Activated gamma-delta T cell treated with anti-CD3 and anti-CD28 coated beads, Interleukin-2, amount 50 U/mL, for 16 hours (primary cell): Measurements from ENCODE around the gene NEDD4L.

Experiments
- DNase-seq: peaks from one replicate; pipeline ENCODE4 v3.0.0-alpha.2; 2020; ENCODE audit warnings: low read depth

NEDD4L gene

DNA sequence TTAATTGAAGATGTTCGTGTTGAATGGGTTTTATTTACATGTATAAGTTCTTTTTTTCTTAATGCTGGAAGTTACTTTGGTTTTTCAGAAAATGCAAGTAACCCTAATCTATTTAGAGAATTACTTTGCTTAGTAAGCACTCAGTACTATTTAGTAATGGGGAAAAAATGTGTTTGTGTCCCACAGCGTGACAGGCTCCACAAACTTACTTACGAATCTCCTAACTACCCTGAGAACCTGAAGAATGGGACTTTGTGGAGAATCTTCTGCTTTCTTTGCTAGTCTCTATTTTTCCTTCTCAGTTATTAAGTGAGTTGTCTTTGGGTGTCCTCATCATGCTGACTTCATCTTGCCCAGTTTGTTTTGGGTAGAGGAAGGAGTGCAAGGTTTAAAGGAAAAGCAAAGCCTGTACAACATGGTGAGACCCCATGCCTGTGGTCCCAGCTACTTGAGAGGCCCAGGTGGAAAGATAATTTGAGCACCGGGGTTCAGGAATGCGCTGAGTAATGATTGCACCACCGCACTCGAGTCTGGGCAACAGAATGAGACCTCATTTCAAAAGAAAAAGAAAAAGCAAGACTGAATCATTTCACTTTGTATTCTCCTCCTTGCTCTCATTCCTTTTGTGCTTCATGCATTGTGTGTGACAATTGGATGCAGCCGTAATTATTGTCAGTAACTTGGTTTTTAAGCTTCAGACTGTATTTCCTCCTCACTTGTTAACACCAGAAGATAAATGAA is 10.2 kb downstream of the NEDD4L start:
- DNase-seq: no peak

DNA sequence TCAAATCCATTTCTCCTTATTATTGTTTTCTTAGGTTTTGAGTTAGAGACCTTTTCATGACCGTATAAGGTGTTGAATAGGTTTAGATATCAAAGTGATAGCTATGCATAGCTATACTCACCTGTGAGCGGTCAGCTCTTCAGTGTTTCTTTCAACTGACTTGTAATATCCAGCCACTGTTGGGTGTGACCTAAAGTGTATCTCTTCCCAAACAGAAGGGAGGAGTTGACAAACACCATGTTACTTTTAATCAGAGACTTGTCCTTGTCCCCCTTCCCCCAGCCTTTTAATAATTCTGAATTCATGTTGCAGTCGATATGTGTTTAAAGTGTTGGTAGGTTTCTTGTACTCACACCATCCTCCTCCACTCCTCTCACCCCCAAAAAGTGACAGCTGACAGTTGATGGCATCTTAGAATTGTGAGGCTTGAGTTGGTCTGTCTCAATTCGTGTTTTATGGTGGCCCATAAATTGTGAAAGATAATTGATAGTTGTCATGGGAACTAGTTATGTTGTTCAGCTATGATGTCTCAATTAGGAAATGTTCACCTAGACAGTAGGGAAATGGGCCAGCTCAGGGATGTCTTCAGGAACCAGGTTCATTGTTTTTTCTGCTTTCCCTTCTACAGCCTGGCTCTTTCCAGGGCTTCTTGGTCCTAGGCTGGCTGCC is 12.0 kb downstream of the NEDD4L start:
- DNase-seq: no peak

DNA sequence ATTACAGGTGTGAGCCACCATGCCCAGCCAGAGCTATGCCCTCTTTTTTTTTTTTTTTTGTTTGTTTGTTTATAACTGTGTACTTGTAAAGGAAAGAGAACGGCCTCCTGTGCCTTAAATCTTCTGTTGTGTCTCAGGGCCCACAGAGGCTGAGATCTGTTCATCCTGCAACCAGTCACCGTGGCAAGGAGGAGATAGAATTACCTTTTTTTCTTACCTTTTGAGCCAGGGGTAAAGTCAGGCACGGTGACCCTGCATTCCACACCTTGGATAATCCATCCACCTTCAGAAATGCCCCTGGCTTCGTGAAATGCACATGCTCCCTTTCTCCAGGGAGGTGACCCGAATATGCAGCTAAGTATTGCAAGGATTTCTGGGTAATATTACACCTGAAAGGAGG is 12.8 kb downstream of the NEDD4L start:
- DNase-seq: no peak

DNA sequence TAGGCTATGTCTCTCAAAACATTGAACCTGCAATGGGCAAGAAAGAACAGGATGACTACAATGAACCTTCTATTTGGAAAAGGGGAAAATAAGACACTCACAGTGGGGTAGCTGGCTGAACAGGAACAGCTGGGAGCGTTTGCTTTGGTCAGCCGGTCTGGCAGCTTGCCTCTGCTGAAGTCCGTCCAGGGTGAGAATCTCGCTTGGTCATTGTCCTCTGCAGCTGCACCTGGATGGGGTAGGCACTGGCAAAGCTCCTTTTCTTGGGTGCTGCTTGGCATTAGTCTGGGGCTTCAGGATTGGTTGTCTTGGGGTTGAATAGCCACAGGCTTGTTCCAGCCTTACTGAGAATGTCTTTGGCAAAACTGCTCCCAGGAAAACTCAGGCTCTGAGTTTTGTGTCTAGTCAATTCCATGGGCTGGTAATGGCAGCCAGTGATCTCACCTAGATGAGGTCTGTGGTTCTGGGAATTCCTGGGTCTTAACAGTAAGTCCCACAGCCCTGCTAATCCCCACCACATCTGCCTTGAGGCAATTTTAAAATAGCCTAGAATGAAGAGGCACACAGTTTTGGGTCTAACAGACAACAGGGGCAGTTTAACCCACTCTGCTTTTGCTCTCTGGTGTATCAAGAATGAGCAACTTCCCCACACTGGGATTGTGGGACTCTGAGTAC is 13.4 kb downstream of the NEDD4L start:
- DNase-seq: no peak

DNA sequence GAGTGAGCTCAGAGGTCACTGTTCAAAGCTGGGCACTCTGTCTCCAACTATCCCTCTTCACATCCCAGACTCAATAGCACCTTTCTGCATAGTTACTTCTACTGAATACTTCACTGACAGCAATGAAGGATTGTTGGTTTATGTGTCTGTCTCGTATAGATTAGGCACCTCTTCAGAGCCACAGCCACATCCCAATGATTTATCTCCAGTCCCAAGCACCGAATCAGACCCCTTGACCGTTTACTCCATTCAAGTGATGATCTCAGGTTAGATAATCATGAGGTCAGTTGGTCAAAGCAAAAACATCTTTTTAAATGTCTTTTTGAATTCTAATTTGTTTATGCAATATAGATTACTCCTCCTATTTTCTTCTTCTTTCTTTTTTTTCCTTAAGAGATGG is 14.7 kb downstream of the NEDD4L start:
- no peak for DNase-seq

DNA sequence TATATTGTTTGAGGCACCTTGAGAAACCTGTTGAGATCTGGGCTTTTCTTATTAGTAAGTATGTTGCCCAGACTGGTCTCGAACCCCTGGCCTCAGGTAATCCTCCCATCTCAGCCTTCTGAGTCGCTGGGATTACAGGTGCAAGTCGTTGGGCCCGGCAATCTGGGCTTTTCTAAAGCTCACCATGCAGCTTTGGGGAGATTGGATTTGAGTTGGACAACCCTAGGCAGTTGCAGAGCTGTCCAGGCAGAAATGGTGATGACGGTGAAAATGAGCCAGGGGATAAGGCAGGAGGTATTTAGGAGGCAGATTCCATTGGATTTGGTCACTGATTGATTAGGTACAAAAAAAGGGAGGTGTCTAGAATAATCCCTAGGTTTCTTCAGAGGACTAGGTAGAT is 16.2 kb downstream of the NEDD4L start:
- no peak for DNase-seq

DNA sequence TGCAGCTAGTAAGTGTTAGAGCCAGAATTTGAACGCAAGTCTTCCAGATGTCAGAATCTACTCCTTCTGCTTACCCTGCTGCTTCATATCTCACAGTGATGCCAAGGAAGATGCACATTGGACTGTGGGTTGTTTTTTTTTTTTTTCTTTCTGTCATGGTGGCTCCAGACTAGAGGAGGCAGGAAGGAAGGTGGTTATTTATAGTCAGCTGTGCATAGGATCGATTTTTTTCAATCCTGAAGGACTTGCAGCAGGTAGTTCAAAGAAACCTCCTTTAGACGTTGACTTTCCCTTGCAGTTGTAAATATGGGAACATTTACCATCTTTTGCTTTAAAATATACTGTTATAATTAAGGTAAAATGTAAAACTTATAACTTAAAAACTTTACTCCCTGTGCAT is 17.3 kb downstream of the NEDD4L start:
- DNase-seq: no peak

DNA sequence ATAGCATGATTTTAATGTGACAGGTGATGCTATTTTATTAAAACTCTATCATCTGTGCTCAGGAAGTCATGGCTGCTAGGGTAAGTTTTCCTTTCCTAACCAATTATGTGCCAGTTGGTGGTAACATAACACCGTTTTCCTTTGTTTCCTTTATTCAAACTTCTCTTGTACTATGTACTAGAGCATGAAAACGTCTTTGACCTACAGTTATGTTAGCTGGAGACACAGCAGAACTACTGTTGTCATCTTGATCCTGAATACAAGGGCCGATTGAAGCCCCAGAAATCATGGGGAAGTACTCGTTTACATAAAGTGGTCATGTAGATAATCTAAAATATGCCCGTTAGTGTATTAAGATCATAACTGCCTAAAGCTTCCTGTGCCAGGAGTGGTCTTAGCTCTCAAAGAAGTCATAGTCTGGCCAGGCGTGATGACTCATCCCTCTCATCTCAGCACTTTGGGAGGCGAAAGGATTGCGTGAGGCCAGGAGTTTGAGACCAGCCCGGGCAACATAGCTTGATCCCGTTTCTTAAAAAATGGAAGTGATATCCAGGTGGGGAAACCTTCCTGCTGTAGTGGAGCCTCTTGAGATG is 20.5 kb downstream of the NEDD4L start:
- no peak for DNase-seq

DNA sequence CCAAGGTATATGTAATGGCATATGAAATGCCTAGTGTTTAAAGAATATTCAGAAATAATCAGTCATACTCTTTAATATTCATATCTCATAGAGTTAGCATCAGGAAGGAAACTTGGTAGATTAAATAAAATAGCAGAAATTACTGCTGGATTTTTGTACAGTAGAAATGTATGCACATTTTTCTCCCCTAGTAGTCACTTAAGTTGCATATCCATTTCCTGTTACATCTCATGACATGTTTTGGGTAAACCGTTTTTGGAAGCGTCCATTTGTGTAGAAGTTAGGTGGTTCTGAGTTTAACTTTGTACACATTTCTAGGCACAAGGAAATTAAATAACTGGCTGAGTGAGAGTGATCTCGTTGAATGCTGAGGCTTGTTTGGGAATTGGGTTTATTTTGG is 21.9 kb downstream of the NEDD4L start:
- no peak for DNase-seq

DNA sequence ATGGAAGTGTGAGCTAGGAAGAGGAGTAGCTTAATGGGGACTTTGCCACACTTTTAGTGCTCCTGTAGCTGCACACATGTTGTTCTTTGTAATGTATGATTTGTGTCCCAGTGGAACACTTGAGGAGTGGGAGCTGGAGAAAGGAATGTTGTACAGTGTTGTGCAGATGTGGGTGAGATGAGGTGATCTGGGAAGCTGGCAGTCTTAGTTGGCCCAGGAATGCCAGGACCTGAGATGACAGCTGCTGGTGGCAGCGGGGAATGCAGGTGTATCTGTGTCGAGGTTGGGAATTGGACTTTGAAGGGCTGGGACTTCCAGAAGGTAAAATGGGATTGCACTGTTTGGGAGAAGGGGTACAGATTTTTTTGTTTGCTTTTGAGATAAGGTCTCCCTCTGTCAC is 23.6 kb downstream of the NEDD4L start:
- no peak for DNase-seq

DNA sequence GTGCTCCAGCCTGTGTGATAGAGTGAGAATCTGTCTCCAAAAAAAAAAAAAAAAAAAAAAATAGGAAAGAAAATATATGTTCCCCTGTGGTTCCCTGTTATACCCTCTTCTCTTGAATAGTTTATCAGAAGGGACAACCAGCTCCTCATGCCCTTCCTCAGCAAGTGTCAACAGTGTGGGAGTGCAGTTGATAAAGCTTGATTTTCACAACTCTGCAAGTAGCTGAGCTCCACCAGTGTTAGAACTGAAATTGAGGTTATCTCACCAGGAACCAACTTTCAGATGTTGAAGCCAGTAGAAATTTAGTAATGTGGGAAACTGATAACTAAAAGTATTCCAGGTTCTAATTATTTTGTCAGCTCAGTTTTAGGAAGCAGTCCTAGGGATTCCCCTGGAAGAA is 25.1 kb downstream of the NEDD4L start:
- no peak for DNase-seq

DNA sequence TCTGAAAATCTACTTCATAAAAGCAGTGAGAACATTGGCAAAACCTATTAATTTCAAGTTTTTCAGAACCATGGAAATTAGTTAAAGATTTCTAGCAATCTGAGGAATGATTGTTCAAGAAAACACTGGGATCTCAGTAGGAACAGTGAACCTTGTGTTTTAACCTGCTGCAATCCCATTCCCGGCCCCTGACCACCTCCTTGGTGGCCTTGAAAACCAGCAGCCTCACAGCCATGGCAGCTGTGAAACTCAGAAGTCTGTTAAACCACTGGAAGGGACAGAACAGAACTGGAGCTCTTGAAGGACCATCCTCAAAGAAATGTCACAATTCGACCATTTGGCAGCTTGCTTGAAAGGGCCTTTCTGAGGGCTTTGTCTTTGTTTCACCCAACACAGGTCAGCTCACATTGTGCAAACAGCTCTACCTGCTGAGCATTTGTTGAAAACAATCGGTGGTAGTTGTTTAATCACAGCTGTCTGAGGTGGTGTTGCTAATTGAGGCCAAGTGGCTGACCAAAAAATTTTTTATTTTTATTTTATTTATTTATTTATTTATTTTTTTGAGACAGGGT is 25.8 kb downstream of the NEDD4L start:
- no peak for DNase-seq

DNA sequence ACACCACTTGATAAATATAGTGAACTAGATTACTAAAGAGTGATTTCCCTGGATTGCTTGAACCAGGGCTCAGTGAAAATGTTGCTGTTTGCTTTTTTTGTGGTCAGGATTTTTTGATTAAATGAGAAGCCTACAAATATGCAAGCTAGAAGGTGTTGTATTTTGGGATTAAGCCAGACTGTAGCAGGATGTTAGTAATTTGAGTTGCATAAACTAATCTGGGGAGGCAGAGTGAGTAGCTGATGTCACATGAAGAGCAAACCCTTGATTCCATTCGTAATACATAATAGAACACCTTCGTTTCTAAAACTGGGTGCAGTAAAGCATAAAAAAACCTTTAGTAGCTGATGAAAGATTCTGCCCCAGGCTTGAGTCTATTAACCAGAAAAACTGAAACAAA is 32.0 kb downstream of the NEDD4L start:
- no peak for DNase-seq

DNA sequence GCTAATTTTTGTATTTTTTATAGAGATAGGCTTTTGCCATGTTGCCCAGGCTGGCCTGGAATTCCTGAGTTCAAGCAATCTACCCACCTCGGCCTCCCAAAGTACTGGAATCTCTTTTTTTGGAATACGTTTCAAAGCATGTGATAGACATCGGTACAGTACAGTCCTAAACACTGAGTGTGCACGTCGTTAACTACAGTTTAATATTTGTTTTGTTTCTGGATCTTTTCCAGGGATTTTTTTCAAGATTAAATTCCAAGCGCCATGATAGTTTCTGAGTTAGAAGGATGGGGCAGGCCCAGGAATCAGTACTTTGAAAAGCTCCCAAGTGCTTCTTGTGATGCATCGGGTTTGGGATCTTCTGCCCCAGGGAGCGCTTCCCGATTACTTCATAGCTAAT is 33.3 kb downstream of the NEDD4L start:
- DNase-seq: no peak

DNA sequence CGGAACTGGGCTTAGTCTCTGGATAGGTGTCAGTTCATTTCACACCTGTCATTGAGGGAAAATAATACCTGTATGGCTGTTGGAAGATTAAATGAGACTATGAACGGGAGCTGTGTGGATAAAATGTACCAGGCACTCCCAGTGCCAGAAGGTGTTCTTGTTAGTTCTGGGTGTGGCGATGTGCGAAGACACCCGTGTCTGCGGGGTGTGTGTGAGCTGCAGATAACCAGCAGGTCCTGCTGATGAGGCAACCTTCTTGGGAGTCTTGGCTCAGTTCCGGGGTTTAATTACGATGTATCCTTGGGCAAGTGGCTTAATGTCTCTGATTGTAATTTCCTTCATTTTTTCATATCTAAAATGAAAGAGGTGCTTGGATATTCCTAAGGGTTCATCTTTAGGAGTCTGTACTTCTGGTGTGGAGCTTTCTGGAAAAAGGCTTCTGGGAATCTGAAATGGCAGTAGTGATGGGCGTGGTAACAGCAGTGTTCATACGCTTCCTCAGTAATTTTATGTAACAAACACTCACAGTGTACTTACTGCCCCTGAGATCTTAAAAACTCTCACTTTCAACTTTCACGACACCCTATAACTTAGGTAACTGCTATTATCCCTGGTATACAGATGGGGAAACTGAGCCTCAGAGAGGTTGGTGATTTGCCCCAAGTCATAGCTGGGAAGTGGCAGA is 35.0 kb downstream of the NEDD4L start:
- no peak for DNase-seq

DNA sequence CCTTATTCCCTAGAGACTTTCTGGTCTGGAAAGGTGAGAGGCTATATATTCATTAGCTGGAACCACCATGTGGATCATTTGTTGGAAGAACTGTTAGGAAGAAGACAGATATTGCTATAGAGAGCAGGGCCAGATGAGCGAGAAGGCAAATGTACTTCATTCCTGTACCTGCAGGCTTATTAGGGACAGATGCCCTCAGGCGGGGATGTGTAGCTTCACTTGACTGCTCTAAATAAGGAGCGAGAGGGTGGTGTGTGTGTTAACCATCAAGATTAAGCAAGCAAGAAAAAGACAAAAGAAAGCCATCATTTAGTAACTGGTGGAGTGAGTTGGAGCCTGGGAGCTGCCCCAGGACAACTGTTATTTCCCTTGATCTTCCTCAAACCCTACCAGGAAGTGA is 36.4 kb downstream of the NEDD4L start:
- DNase-seq: no peak

DNA sequence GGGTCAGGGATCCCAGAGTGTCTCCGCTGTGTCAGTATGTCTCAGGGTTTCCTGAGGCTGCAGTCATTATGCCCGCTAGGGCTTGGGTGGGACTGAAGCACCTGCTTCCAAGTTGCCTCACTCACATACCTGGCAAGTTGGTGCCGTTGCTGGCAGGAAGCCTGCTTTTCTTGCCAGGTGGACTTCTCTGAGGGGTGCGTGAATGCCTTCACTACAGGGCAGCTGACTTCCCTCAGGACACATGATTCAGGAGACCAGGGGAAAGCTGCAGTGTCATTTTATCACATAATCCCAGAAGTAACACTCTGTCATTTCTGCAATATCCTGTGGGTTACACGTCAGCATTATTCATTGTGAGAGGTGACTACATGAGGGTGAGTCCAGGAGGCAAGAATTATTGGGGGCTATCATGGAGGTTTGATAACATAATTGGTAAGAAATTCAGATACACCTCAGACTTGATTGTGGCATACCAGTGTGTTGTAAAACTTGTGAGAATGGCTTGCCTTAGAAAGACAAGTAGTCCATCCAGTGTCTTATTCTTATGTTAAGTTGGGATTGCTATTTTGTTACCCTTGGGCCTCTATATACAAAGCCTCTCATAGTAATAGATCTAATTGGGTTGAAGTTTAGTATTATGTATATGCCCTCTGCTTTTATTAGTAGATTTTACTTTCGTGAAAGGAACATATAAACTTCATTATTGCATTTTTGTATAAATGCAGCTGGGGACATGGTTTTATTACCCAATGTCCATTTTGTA is 44.1 kb downstream of the NEDD4L start:
- no peak for DNase-seq

DNA sequence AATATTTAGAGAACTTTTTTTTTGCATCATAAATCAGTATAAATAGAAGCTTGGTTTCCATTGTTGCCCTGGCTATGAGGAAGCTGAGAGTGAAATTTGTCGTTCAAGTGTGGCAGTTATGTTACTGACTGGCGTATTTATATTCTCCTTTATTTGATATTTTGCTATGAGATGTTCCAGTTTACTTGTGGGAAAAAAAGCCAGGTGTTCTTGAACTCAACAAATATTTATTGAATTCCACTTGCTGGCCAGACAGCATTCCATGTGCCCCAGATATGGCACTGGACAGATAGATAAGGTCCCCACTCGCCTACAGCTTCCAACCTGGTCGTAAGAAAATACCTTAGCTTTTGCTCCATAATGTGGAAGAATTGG is 44.7 kb downstream of the NEDD4L start:
- no peak for DNase-seq

DNA sequence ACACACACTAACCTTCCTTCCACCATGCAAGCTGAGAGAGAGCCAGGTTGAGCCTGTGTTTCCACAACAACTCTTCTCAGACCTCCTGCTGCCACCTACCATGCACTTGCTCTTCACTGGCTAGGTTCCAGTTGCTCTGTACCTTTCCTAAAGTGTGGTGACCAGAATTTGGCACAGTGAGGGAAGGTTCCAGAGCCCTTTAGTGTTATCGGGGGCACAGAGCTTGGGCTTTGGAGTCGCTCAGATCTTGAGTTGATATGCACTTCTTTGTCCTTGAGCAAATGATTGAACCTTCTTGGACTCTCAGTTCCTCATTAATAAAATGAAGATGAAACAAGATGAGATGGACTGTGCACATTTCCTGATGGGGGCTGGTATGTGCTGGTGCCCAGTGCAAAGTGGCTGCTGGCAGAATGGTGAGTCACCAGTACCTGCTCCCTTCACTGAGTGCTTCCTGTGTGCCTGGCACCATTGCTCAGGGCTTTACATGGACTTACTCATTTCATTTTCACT is 47.1 kb downstream of the NEDD4L start:
- no peak for DNase-seq

DNA sequence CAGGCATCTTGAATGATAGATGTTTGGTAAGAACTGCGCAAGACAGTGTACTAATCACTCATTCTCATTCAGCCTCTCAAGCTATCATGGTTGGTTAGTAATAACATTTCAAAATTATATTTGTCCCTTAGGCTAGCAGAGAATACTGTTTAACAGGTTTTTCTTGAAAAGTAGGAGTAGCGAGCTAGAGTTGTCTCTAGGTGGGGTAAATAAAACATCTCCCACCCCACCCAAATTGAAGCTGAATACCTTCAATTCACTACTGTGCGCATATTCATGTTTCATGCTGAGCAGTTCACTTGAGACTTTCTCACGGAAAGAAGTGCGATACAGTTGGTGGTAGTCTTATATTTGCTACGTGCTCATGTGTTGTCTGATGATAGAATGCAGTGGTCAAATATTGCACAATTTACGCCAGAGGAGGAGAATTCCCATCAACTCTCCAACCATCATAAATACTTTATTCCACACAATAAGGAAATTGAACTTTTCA is 49.3 kb downstream of the NEDD4L start:
- no peak for DNase-seq

DNA sequence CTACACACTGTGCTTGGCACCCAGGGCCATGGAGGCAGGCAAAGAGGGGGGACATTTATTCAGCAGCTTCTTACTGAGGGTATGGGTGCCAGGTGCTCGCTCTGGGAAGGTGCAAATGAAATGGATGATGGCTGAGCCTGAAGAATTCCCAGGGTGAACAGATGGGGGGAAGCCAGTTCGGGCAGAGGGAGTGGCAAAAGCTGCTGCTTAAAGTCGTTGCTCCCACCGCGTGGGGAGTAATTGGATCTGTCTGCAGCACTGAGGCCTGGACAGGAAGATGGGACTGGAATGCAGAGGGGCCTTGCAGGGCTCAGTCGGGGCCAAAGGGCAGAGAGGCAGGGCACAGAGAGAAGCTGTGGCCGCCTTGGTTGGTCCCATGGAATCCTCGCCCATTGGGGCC is 51.2 kb downstream of the NEDD4L start:
- no peak for DNase-seq
